Adrenal gland (tissue), 12 donors: ENCODE data around the gene RGS3. TPM values are rescaled to one million over a fixed set of nuclear protein-coding genes. Genes with fewer than 3 reads are reported as not detected.

ENCODE experiments used
- DNase-seq, 7 donors: peaks; one replicate each; pipeline ENCODE4 v3.0.0-alpha.2; 2019 to 2020
- H3K27ac ChIP-seq, 5 donors: fragments of 200-600 bp; sonication (generic) in 4 of 5; 1 replicate in 3 of 5; 2 replicates in 2 of 5; pipeline versions ENCODE4 v1.5.1 to v1.8.0; 2016 to 2020; ENCODE audit warnings: mild to moderate bottlenecking in 1 of 5
- H3K27me3 ChIP-seq: fragments of 200-600 bp; 2 replicates; pipeline ENCODE4 v1.8.0; 2021
- H3K36me3 ChIP-seq, 2 donors: fragments of 200-600 bp; replicated peaks in 1 of 2; 1 replicate in 1 of 2; 2 replicates in 1 of 2; pipeline versions ENCODE4 v1.5.1 to v1.8.0; 2018 to 2022
- H3K4me1 ChIP-seq, 2 donors: fragments of 200-600 bp; replicated peaks in 1 of 2; 1 replicate in 1 of 2; 2 replicates in 1 of 2; pipeline versions ENCODE4 v1.5.1 to v1.8.0; 2018 to 2021
- H3K4me3 ChIP-seq, 4 donors: fragments of 200-600 bp; sonication (generic) in 3 of 4; one replicate each; pipeline ENCODE4 v1.5.1; 2016 to 2018
- H3K9me3 ChIP-seq, 3 donors: fragments of 200-600 bp; sonication (generic) in 1 of 3; replicated peaks in 1 of 3; 1 replicate in 2 of 3; 2 replicates in 1 of 3; pipeline versions ENCODE4 v1.5.1 to v1.8.0; 2016 to 2021
- CTCF ChIP-seq, 6 experiments: fragments of 450-650 bp in 4 of 6; fragments of 200-600 bp in 2 of 6; sonication (generic) in 1 of 6; IDR thresholded peaks; 1 replicate in 5 of 6; 2 replicates in 1 of 6; pipeline versions ENCODE4 v1.5.1 to v1.8.0; 2016 to 2021; ENCODE audit warnings: antibody characterized with exemption in 6 of 6, mild to moderate bottlenecking in 2 of 6, moderate library complexity in 1 of 6
- POLR2A ChIP-seq, 2 donors: fragments of 450-650 bp; IDR thresholded peaks; one replicate each; pipeline ENCODE4 v1.6.1; 2017; ENCODE audit warnings: antibody characterized with exemption in 2 of 2, mild to moderate bottlenecking in 2 of 2, moderate library complexity in 1 of 2
- WGBS, 4 donors: extraction: QIAGEN DNeasy Blood & Tissue Kit in 2 of 4; methylation state at CpG; one replicate each; pipeline versions ENCODE4 v1.1.5 to v1.1.7; 2013 to 2017; 5-methylcytosine and 5-hydroxymethylcytosine counted together
- intact Hi-C, 2 donors: fragments of 100-400 bp; cut with DNase I; formaldehyde crosslinking; loops; one replicate each; pipeline versions ENCODE4 v1.14.1 to v1.15.0; 2022 to 2023
- polyA plus RNA-seq, 3 donors: library from polyadenylated mRNA; stranded (reverse); fragments of 200-250 nt in 2 of 3; fragments of 350-450 nt in 1 of 3; fragmentation: Illumina TruSeq in 1 of 3; extraction: RNeasy Lipid Tissue Mini Kit (QIAGEN cat#74804) in 1 of 3; gene quantifications; one replicate each; pipeline ENCODE4 v1.2.3, GENCODE V29; 2013 to 2014
- total RNA-seq, 9 donors: library from RNA; depleted of rRNA in 4 of 9; stranded (reverse); fragments of >200 nt in 4 of 9; fragments of 120-200 nt in 1 of 9; fragmentation: NEBNext Ultra II Directional in 1 of 9; extraction: Animal tissue kit (Norgen Biotek cat#: 25700) in 1 of 9; gene quantifications; one replicate each; pipeline versions ENCODE4 v1.1.0 to v1.2.4, GENCODE V29; 2013 to 2023
- donor health status: healthy with polysubstance abuse.
- donor health status: Bipolar disorder and iron deficiency.
- donor health status: DM: yes; HTN: yes; CAD: no.
- donor health status: DM: no; HTN: no; CAD: no.
- donor health status: DM: no; HTN: no; CAD: no.
- donor health status: DM: yes; HTN: yes; CAD: no.

RGS3 gene
- total and polyA plus RNA-seq, 12 donors: 34.5 to 126 (median 65.6) TPM

GRCh38 chr9:113499153-113499875 is 35.8 kb downstream of the RGS3 start:
- intact Hi-C loops: no loop called here
- 95 to 96% (median 96%) methylated on average over 10 of the region's 10 CpGs for WGBS, 4 donors
- TF ChIP-seq CTCF (IDR thresholded peaks at IDR 0.05): no peak
- TF ChIP-seq POLR2A (IDR thresholded peaks at IDR 0.05): no peak
- peaks cover 11 to 13% of the 10 kb centered on the region in 2 donors for H3K4me1 ChIP-seq
- H3K9me3 ChIP-seq: no peaks in the 10 kb centered on the region
- no peak overlapping the region for H3K4me3 ChIP-seq
- H3K27me3 ChIP-seq: no peaks in the 10 kb centered on the region
- H3K36me3 ChIP-seq: no peaks in the 10 kb centered on the region
- DNase-seq: no peak
- H3K27ac ChIP-seq: no peak overlapping the region

GRCh38 chr9:113499876-113500497 is 36.5 kb downstream of the RGS3 start:
- TF ChIP-seq CTCF (IDR thresholded peaks at IDR 0.05) (no peak), POLR2A (IDR thresholded peaks at IDR 0.05) (no peak)
- H3K4me3 ChIP-seq: no peak overlapping the region
- WGBS, 4 donors: 86 to 94% (median 91%) methylated on average over 3 to 5 of the region's 5 CpGs
- H3K9me3 ChIP-seq: no peaks in the 10 kb centered on the region
- peak overlapping the region in 1 of 5 donors; percentile 20 for H3K27ac ChIP-seq
- no peaks in the 10 kb centered on the region for H3K27me3 ChIP-seq
- no peaks in the 10 kb centered on the region for H3K36me3 ChIP-seq
- H3K4me1 ChIP-seq: peaks cover 16 to 19% of the 10 kb centered on the region in 2 donors
- intact Hi-C loops: no loop called here
- no peak for DNase-seq

GRCh38 chr9:113501129-113501686 is 37.7 kb downstream of the RGS3 start:
- Histone ChIP-seq H3K4me1 (peaks cover 16 to 23% of the 10 kb centered on the region in 2 donors), H3K36me3 (no peaks in the 10 kb centered on the region), H3K27me3 (no peaks in the 10 kb centered on the region), H3K9me3 (no peaks in the 10 kb centered on the region), H3K27ac (peak overlapping the region in 1 of 5 donors; percentile 74), H3K4me3 (peak overlapping the region in 1 of 4 donors; percentile 19)
- TF ChIP-seq CTCF (IDR thresholded peaks at IDR 0.05) (no peak), POLR2A (IDR thresholded peaks at IDR 0.05) (no peak)
- WGBS, 4 donors: 81 to 83% (median 83%) methylated on average over 6 to 20 of the region's 20 CpGs
- intact Hi-C loops: no loop called here
- DNase-seq: peak in 3 of 7 donors; percentile 35 to 73 (median 47)

- H3K27me3 ChIP-seq: no peaks in the 10 kb centered on the region
- DNase-seq: no peak
- H3K9me3 ChIP-seq: no peaks in the 10 kb centered on the region
- intact Hi-C loops: no loop called here
- WGBS, 4 donors: 81 to 89% (median 83%) methylated on average over 5 of the region's 5 CpGs
- peaks cover 16 to 23% of the 10 kb centered on the region in 2 donors for H3K4me1 ChIP-seq
- peaks cover 0 to 2% of the 10 kb centered on the region in 2 donors for H3K36me3 ChIP-seq
- H3K4me3 ChIP-seq: peak overlapping the region in 1 of 4 donors; percentile 25
- TF ChIP-seq CTCF (IDR thresholded peaks at IDR 0.05) (no peak), POLR2A (IDR thresholded peaks at IDR 0.05) (no peak)
- H3K27ac ChIP-seq: peak overlapping the region in 2 of 5 donors; percentile 8 to 74
These were observed 38.3 kb downstream of the RGS3 start for GRCh38 chr9:113501852-113502251.
